ENCODE measurements around the gene SGPL1.

SGPL1 gene

GRCh38 chr10:70872291-70872690, 56.5 kb downstream of the SGPL1 start:
- Histone ChIP-seq H3K9me3 (ENCODE audit: control extremely low read depth in 1 of 5, control insufficient read depth in 4 of 5, insufficient read depth in 2 of 5, low read depth in 1 of 5, low read length in 4 of 5) (no peaks in the 10 kb centered on the region), H3K27me3 (replicated peaks in 2 of 5; ENCODE audit: control insufficient read depth in 4 of 5, insufficient read depth in 5 of 5, low read length in 4 of 5) (no peaks in the 10 kb centered on the region), H3K27ac (ENCODE audit: insufficient read depth in 1 of 2, low read depth in 1 of 2, low read length in 2 of 2, poor library complexity in 1 of 2, severe bottlenecking in 2 of 2) (no peak overlapping the region), H3K36me3 (ENCODE audit: control insufficient read depth in 4 of 4, insufficient read depth in 4 of 4, low read length in 3 of 4) (peaks cover 5 to 52% (median 16%) of the 10 kb centered on the region in 4 experiments), H3K4me3 (ENCODE audit: control insufficient read depth in 1 of 7, extremely low read depth in 1 of 7, insufficient read depth in 4 of 7, low read depth in 2 of 7, low read length in 6 of 7) (no peak overlapping the region), H3K4me1 (ENCODE audit: control extremely low read depth in 1 of 4, control insufficient read depth in 4 of 4, insufficient read depth in 4 of 4, low read length in 3 of 4) (no peaks in the 10 kb centered on the region)
- no peak for DNase-seq
- ChIA-PET CTCF (interaction anchor here (1.2 to 3.6 kb wide), 3 partner anchors 9 to 323 kb away, joined by 4 to 14 read pairs (median 5); no protein-coding TSS in a partner anchor), POLR2A (no interaction called here)
- WGBS (ENCODE audit: insufficient coverage), result 98% methylated on average over 4 of the region's 7 CpGs

GRCh38 chr10:70874061-70874460, 58.3 kb downstream of the SGPL1 start:
- ChIA-PET CTCF (interaction anchor here (1.4 kb wide), 1 partner anchor 10 kb away, joined by 4 read pairs; no protein-coding TSS in a partner anchor), POLR2A (no interaction called here)
- H3K4me3 ChIP-seq (ENCODE audit: control insufficient read depth in 1 of 7, extremely low read depth in 1 of 7, insufficient read depth in 4 of 7, low read depth in 2 of 7, low read length in 6 of 7), result no peak overlapping the region
- no peaks in the 10 kb centered on the region for H3K9me3 ChIP-seq (ENCODE audit: control extremely low read depth in 1 of 5, control insufficient read depth in 4 of 5, insufficient read depth in 2 of 5, low read depth in 1 of 5, low read length in 4 of 5)
- WGBS (ENCODE audit: insufficient coverage), result 100% methylated on average over 5 of the region's 7 CpGs
- H3K27ac ChIP-seq (ENCODE audit: insufficient read depth in 1 of 2, low read depth in 1 of 2, low read length in 2 of 2, poor library complexity in 1 of 2, severe bottlenecking in 2 of 2), result no peak overlapping the region
- peaks cover 5 to 52% (median 19%) of the 10 kb centered on the region in 4 experiments for H3K36me3 ChIP-seq (ENCODE audit: control insufficient read depth in 4 of 4, insufficient read depth in 4 of 4, low read length in 3 of 4)
- H3K27me3 ChIP-seq (replicated peaks in 2 of 5; ENCODE audit: control insufficient read depth in 4 of 5, insufficient read depth in 5 of 5, low read length in 4 of 5), result no peaks in the 10 kb centered on the region
- H3K4me1 ChIP-seq (ENCODE audit: control extremely low read depth in 1 of 4, control insufficient read depth in 4 of 4, insufficient read depth in 4 of 4, low read length in 3 of 4), result no peaks in the 10 kb centered on the region
- no peak for DNase-seq

GRCh38 chr10:70879207-70879606, 63.5 kb downstream of the SGPL1 start:
- H3K9me3 ChIP-seq (ENCODE audit: control extremely low read depth in 1 of 5, control insufficient read depth in 4 of 5, insufficient read depth in 2 of 5, low read depth in 1 of 5, low read length in 4 of 5), result no peaks in the 10 kb centered on the region
- H3K36me3 ChIP-seq (ENCODE audit: control insufficient read depth in 4 of 4, insufficient read depth in 4 of 4, low read length in 3 of 4), result peaks cover 2 to 39% (median 16%) of the 10 kb centered on the region in 4 experiments
- H3K4me3 ChIP-seq (ENCODE audit: control insufficient read depth in 1 of 7, extremely low read depth in 1 of 7, insufficient read depth in 4 of 7, low read depth in 2 of 7, low read length in 6 of 7), result no peak overlapping the region
- CTCF ChIA-PET, result interaction anchor here (0.7 to 14.0 kb wide), 19 partner anchors 7 to 418 kb away, joined by 3 to 140 read pairs (median 4); partner anchors contain the start of gene PCBD1
- DNase-seq, result no peak
- H3K4me1 ChIP-seq (ENCODE audit: control extremely low read depth in 1 of 4, control insufficient read depth in 4 of 4, insufficient read depth in 4 of 4, low read length in 3 of 4), result no peaks in the 10 kb centered on the region
- no peak overlapping the region for H3K27ac ChIP-seq (ENCODE audit: insufficient read depth in 1 of 2, low read depth in 1 of 2, low read length in 2 of 2, poor library complexity in 1 of 2, severe bottlenecking in 2 of 2)
- WGBS (ENCODE audit: insufficient coverage), result 60% methylated on average over 1 of the region's 1 CpG
- POLR2A ChIA-PET, result no interaction called here
- H3K27me3 ChIP-seq (replicated peaks in 2 of 5; ENCODE audit: control insufficient read depth in 4 of 5, insufficient read depth in 5 of 5, low read length in 4 of 5), result no peaks in the 10 kb centered on the region

GRCh38 chr10:70880077-70880534, 64.4 kb downstream of the SGPL1 start:
- no peaks in the 10 kb centered on the region for H3K4me1 ChIP-seq (ENCODE audit: control extremely low read depth in 1 of 4, control insufficient read depth in 4 of 4, insufficient read depth in 4 of 4, low read length in 3 of 4)
- peaks cover 4 to 41% (median 18%) of the 10 kb centered on the region in 4 experiments for H3K36me3 ChIP-seq (ENCODE audit: control insufficient read depth in 4 of 4, insufficient read depth in 4 of 4, low read length in 3 of 4)
- ChIA-PET CTCF (interaction anchor here (1.3 to 14.0 kb wide), 7 partner anchors 8 to 623 kb away, joined by 3 to 140 read pairs (median 4); no protein-coding TSS in a partner anchor), POLR2A (no interaction called here)
- H3K27ac ChIP-seq (ENCODE audit: insufficient read depth in 1 of 2, low read depth in 1 of 2, low read length in 2 of 2, poor library complexity in 1 of 2, severe bottlenecking in 2 of 2), result no peak overlapping the region
- H3K27me3 ChIP-seq (replicated peaks in 2 of 5; ENCODE audit: control insufficient read depth in 4 of 5, insufficient read depth in 5 of 5, low read length in 4 of 5), result no peaks in the 10 kb centered on the region
- no peaks in the 10 kb centered on the region for H3K9me3 ChIP-seq (ENCODE audit: control extremely low read depth in 1 of 5, control insufficient read depth in 4 of 5, insufficient read depth in 2 of 5, low read depth in 1 of 5, low read length in 4 of 5)
- peak; percentile 82 to 91 (median 86) for DNase-seq
- no peak overlapping the region for H3K4me3 ChIP-seq (ENCODE audit: control insufficient read depth in 1 of 7, extremely low read depth in 1 of 7, insufficient read depth in 4 of 7, low read depth in 2 of 7, low read length in 6 of 7)
- 5% methylated on average over 3 of the region's 4 CpGs for WGBS (ENCODE audit: insufficient coverage)

- ChIA-PET POLR2A (no interaction called here), CTCF (interaction anchor here (0.8 to 14.0 kb wide), 6 partner anchors 8 to 770 kb away, joined by 3 to 140 read pairs (median 4); no protein-coding TSS in a partner anchor)
- no peak overlapping the region for H3K27ac ChIP-seq (ENCODE audit: insufficient read depth in 1 of 2, low read depth in 1 of 2, low read length in 2 of 2, poor library complexity in 1 of 2, severe bottlenecking in 2 of 2)
- peaks cover 5 to 28% (median 17%) of the 10 kb centered on the region in 4 experiments for H3K36me3 ChIP-seq (ENCODE audit: control insufficient read depth in 4 of 4, insufficient read depth in 4 of 4, low read length in 3 of 4)
- no peak overlapping the region for H3K4me3 ChIP-seq (ENCODE audit: control insufficient read depth in 1 of 7, extremely low read depth in 1 of 7, insufficient read depth in 4 of 7, low read depth in 2 of 7, low read length in 6 of 7)
- H3K27me3 ChIP-seq (replicated peaks in 2 of 5; ENCODE audit: control insufficient read depth in 4 of 5, insufficient read depth in 5 of 5, low read length in 4 of 5), result no peaks in the 10 kb centered on the region
- 100% methylated on average over 1 of the region's 1 CpG for WGBS (ENCODE audit: insufficient coverage)
- peaks cover 0 to 30% (median 23%) of the 10 kb centered on the region in 4 experiments for H3K4me1 ChIP-seq (ENCODE audit: control extremely low read depth in 1 of 4, control insufficient read depth in 4 of 4, insufficient read depth in 4 of 4, low read length in 3 of 4)
- no peaks in the 10 kb centered on the region for H3K9me3 ChIP-seq (ENCODE audit: control extremely low read depth in 1 of 5, control insufficient read depth in 4 of 5, insufficient read depth in 2 of 5, low read depth in 1 of 5, low read length in 4 of 5)
- no peak for DNase-seq
Measured at GRCh38 chr10:70884741-70885140, 69.0 kb downstream of the SGPL1 start.

- H3K4me3 ChIP-seq (ENCODE audit: control insufficient read depth in 1 of 7, extremely low read depth in 1 of 7, insufficient read depth in 4 of 7, low read depth in 2 of 7, low read length in 6 of 7), result no peak overlapping the region
- ChIA-PET CTCF (interaction anchor here (5.2 to 14.0 kb wide), 2 partner anchors 8 to 334 kb away, joined by 22 to 140 read pairs; no protein-coding TSS in a partner anchor), POLR2A (no interaction called here)
- H3K27me3 ChIP-seq (replicated peaks in 2 of 5; ENCODE audit: control insufficient read depth in 4 of 5, insufficient read depth in 5 of 5, low read length in 4 of 5), result no peaks in the 10 kb centered on the region
- H3K36me3 ChIP-seq (ENCODE audit: control insufficient read depth in 4 of 4, insufficient read depth in 4 of 4, low read length in 3 of 4), result peaks cover 5 to 28% (median 17%) of the 10 kb centered on the region in 4 experiments
- DNase-seq, result no peak
- no peak overlapping the region for H3K27ac ChIP-seq (ENCODE audit: insufficient read depth in 1 of 2, low read depth in 1 of 2, low read length in 2 of 2, poor library complexity in 1 of 2, severe bottlenecking in 2 of 2)
- peaks cover 0 to 30% (median 23%) of the 10 kb centered on the region in 4 experiments for H3K4me1 ChIP-seq (ENCODE audit: control extremely low read depth in 1 of 4, control insufficient read depth in 4 of 4, insufficient read depth in 4 of 4, low read length in 3 of 4)
- 83% methylated on average over 4 of the region's 4 CpGs for WGBS (ENCODE audit: insufficient coverage)
- no peaks in the 10 kb centered on the region for H3K9me3 ChIP-seq (ENCODE audit: control extremely low read depth in 1 of 5, control insufficient read depth in 4 of 5, insufficient read depth in 2 of 5, low read depth in 1 of 5, low read length in 4 of 5)
Measured at GRCh38 chr10:70885481-70885880, 69.7 kb downstream of the SGPL1 start.

All from common myeloid progenitor, CD34-positive (primary cell).